ENCODE measurements around the gene KRTAP10-5. TPM values are rescaled to one million over a fixed set of nuclear protein-coding genes. Genes with fewer than 3 reads are reported as not detected.
"Not testable (repeated sequence)": the region's sequence is repeated elsewhere in the genome, so short reads cannot be mapped to it uniquely, and the experiment has no call there.

The KRTAP10-5 gene
- total and polyA plus RNA-seq, 10 donors: not detected

DNA sequence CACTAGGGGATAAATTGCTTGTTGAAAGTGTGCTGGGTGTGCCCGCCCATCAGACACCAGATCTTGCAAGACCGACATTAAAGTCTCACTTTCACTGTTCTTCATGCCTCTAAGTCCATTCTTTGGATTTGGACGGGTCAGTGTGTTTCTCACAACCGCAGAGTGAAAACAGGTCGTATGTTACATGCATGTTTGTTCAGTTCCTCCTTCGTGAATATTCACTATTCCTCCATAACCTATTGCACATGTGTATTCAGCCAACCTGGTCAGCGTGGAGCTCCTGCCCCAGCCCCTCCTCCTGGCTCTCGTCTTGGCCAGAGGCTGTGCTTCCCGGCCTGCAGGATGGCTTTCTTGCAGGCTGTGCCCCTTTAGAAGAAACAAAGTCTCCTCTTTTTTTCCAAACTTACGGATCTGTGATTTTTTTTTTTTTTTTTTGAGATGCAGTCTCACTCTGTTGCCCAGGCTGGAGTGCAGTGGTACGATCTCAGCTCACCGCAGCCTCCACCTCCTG lies 14.1 kb upstream of the KRTAP10-5 start:
- intact Hi-C loops (cut with DNase I; ENCODE audit: low total_unique reads): no loop called here
- Histone ChIP-seq H3K9me3 (peaks cover 0 to 11% (median 0%) of the 10 kb centered on the region in 8 donors), H3K4me3 (no peak overlapping the region), H3K4me1 (no peaks in the 10 kb centered on the region), H3K36me3 (no peaks in the 10 kb centered on the region), H3K27me3 (replicated peaks in 1 of 7) (peaks cover 0 to 42% (median 11%) of the 10 kb centered on the region in 7 donors), H3K27ac (no peak overlapping the region)
- TF ChIP-seq POLR2AphosphoS5 (IDR thresholded peaks at IDR 0.05) (no peak), POLR2A (IDR thresholded peaks at IDR 0.05) (no peak)
- TF ChIP-seq, protein P1, sequence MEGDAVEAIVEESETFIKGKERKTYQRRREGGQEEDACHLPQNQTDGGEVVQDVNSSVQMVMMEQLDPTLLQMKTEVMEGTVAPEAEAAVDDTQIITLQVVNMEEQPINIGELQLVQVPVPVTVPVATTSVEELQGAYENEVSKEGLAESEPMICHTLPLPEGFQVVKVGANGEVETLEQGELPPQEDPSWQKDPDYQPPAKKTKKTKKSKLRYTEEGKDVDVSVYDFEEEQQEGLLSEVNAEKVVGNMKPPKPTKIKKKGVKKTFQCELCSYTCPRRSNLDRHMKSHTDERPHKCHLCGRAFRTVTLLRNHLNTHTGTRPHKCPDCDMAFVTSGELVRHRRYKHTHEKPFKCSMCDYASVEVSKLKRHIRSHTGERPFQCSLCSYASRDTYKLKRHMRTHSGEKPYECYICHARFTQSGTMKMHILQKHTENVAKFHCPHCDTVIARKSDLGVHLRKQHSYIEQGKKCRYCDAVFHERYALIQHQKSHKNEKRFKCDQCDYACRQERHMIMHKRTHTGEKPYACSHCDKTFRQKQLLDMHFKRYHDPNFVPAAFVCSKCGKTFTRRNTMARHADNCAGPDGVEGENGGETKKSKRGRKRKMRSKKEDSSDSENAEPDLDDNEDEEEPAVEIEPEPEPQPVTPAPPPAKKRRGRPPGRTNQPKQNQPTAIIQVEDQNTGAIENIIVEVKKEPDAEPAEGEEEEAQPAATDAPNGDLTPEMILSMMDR (IDR thresholded peaks at IDR 0.05 in 8 of 11, conservative IDR thresholded peaks at IDR 0.05 in 3 of 11): no peak
- DNase-seq: no peak
- WGBS, 5 donors: 78 to 85% (median 83%) methylated on average over 12 of the region's 12 CpGs

DNA sequence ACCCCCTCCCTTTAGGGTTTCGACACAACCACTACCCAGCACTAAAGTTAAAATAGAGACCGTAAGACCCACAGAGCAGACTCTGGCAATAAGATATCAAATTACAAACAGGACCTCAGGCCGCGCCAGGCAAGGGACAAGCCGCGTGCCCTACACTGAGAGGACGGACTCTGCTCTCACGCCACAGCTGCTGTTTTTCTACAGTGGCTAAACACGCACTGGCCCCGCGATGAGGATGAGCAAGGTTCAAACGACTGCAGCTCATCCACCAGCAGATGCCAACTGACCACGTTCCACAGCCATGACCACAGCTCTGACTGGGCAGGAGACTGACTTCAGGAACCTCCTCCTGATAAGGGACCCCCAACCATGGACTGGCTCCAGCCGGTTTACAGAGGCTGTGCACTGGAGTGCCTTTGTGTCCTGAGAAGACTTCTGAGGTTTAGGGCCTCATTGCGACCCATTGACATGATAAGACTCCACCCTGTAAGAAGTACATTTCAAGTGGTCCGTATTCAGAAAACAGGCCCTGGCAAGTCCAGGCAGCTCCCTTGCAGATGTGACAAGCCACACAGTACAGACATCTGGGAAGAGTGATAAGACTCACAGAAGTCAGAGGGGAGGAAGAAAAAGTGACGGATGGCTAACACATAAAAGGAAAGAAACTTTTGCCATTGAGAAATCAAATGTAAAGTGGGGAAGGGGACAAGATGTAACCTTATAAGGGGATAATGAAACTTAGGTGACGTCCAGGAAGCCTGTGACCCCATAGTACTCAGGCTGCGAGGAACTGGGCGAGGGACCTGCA lies 13.4 kb upstream of the KRTAP10-5 start:
- Histone ChIP-seq H3K27me3 (replicated peaks in 1 of 7) (peaks cover 0 to 43% (median 12%) of the 10 kb centered on the region in 7 donors), H3K4me3 (no peak overlapping the region), H3K36me3 (no peaks in the 10 kb centered on the region), H3K9me3 (peaks cover 0 to 9% (median 0%) of the 10 kb centered on the region in 8 donors), H3K4me1 (no peaks in the 10 kb centered on the region), H3K27ac (no peak overlapping the region)
- WGBS, 5 donors: 63 to 78% (median 72%) methylated on average over 20 of the region's 20 CpGs
- intact Hi-C loops (cut with DNase I; ENCODE audit: low total_unique reads): no loop called here
- DNase-seq: no peak
- TF ChIP-seq POLR2AphosphoS5 (IDR thresholded peaks at IDR 0.05): no peak
- TF ChIP-seq POLR2A (IDR thresholded peaks at IDR 0.05): no peak
- TF ChIP-seq, protein P1 (IDR thresholded peaks at IDR 0.05 in 8 of 11, conservative IDR thresholded peaks at IDR 0.05 in 3 of 11): no peak

DNA sequence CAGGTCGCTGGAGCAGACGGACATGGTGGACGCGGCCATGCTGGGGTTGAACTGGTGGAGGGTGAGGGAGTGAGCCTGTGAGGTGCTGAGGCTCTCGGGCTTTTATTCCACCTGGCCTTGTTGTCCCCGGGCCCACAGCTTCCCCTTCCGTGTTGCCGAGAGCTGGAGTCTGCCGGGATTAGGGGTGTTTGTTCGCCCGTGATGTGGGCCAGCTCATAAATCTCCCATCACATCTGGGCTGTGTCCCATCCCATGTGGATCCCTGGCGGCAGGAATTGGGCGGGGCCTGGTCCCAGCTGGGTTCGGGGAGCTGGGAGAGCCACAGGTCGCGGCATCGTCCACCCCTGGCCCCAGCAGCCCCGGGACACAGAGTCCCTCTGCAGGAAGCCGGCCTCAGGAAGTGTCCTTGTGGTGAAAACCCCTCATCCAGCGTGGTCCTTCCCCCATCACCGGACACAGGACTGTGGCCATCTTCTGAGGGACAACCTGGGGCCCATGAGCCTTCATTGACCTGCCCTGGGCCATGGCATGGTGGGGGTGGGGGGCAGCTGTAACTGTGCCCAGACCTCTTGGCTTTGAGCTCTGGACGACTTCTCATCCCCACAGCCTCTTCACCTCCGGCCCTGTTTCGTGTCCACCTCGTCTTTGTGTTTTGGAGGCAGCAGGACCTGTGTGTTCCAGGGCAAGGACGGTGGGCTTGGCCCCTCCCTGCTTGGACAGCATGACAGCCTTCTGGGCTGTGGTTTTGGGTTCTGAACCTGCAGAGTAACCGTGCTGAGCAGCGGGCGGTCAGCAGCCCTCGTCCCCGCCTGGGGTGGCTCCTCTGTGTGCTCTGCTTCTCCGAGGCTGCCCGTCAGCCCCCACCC lies 12.3 kb upstream of the KRTAP10-5 start, which contains the start of gene KRTAP10-6:
KRTAP10-6 (minus strand) TSS at position 60 of the 866 bp plus-strand sequence; CDS start at position 39, 21 bp downstream.
- TF ChIP-seq, protein P1 (IDR thresholded peaks at IDR 0.05 in 8 of 11, conservative IDR thresholded peaks at IDR 0.05 in 3 of 11): no peak
- TF ChIP-seq POLR2A (IDR thresholded peaks at IDR 0.05) (no peak), POLR2AphosphoS5 (IDR thresholded peaks at IDR 0.05) (no peak)
- intact Hi-C loops (cut with DNase I; ENCODE audit: low total_unique reads): no loop called here
- no peaks in the 10 kb centered on the region for H3K36me3 ChIP-seq
- no peak for DNase-seq
- H3K27ac ChIP-seq: no peak within 1 kb of the TSS
- WGBS, 5 donors: 57 to 70% (median 61%) methylated on average over 18 to 33 of the region's 33 CpGs
- H3K4me1 ChIP-seq: no peaks in the 10 kb centered on the region
- H3K4me3 ChIP-seq: no peak within 1 kb of the TSS
- H3K9me3 ChIP-seq: no peaks in the 10 kb centered on the region
- H3K27me3 ChIP-seq (replicated peaks in 1 of 7): peaks cover 0 to 39% (median 12%) of the 10 kb centered on the region in 7 donors

DNA sequence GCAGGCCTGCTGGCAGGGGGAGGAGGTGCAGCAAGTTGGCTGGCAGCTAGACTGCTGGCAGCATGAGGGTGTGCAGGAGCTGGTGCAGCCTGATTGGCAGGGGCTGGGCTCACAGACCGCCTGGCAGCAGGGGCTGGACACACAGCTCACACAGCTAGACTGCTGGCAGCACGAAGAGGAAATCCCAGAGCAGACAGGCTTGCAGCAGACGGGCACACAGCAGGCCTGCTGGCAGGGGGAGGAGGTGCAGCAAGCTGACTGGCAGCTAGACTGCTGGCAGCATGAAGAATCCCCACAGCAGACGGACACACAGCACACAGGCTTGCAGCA lies 11.4 kb upstream of the KRTAP10-5 start:
- H3K9me3 ChIP-seq; H3K4me3 ChIP-seq; H3K4me1 ChIP-seq; H3K27ac ChIP-seq; intact Hi-C loops (cut with DNase I; ENCODE audit: low total_unique reads); DNase-seq; H3K36me3 ChIP-seq: not testable (repeated sequence)
- WGBS, 5 donors: 38 to 77% (median 54%) methylated on average over 1 to 4 of the region's 4 CpGs; no CpG with 5 or more reads in 1 of the 5 donors
- H3K27me3 ChIP-seq (replicated peaks in 1 of 7): peaks cover 0 to 38% (median 12%) of the 10 kb centered on the region in 7 donors

DNA sequence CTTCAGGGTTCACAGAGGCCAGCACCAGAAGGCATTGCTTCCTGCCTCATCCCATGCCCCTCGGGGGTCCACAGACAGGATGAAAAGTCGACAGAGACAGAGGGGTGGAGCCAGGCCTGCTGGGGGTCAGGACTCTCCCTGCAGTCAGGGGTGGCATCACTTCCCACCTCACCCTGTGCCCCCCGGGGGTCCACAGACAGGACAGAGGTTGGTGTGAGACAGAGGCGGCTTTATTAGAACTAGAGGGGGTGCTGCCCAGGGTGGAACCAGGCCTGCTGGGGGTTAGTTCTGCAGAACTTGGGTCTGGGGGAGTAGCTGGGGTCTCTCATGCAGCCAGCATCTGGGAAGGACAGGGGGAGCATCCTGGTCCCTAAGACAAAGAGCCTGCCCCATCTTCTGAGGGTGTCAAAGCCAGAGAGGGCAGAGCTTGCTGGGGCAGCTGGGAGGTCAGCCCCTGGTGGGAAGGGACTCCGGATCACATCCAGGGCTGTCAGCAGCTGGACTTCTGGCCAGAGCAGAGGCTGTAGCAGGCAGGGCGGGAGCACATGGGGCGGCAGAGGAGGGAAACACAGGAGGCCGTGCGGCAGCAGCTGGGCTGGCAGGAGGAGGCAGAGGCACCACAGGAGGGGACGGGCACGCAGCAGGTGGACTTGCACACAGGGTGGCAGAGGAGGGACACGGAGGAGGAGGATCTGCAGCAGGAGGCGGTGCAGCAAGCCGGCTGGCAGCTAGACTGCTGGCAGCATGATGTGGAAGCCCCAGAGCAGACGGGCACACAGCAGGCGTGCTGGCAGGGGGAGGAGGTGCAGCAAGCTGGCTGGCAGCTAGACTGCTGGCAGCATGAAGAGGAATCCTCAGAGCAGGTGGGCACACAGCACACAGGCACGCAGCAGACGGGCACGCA lies 10.7 kb upstream of the KRTAP10-5 start:
- H3K27ac ChIP-seq; H3K36me3 ChIP-seq; DNase-seq; intact Hi-C loops (cut with DNase I; ENCODE audit: low total_unique reads); H3K4me1 ChIP-seq; H3K9me3 ChIP-seq; H3K4me3 ChIP-seq: not testable (repeated sequence)
- 74 to 82% (median 76%) methylated on average over 15 to 18 of the region's 19 CpGs for WGBS, 5 donors
- peaks cover 0 to 42% (median 14%) of the 10 kb centered on the region in 7 donors for H3K27me3 ChIP-seq (replicated peaks in 1 of 7)
